ENCODE data around the gene CYP2D6. TPM values are rescaled to one million over a fixed set of nuclear protein-coding genes. Genes with fewer than 3 reads are reported as not detected.
"Not testable (repeated sequence)": the region's sequence is repeated elsewhere in the genome, so short reads cannot be mapped to it uniquely, and the experiment has no call there.

CYP2D6 gene
- total and polyA plus RNA-seq, 4 experiments from 2014 or later = 0.23 to 10.7 (median 8.8) TPM; not detected in 1

GRCh38 chr22:42120231-42121021 lies 10.2 kb downstream of the CYP2D6 start:
- ChIA-PET CTCF (ENCODE audit: partially characterized antibody) (interaction anchor here (1.6 kb wide), 1 partner anchor 29 kb away, joined by 7 read pairs; the partner anchor contains the start of gene NDUFA6), POLR2A (ENCODE audit: partially characterized antibody) (interaction anchor here (1.1 to 1.6 kb wide), 3 partner anchors 30 to 317 kb away, joined by 3 to 7 read pairs (median 5); partner anchors contain the start of genes NDUFA6 and SMDT1)
- Mint-ChIP-seq H3K27ac (peak overlapping the region; percentile 75 to 97 (median 90)), H3K4me3 (peak overlapping the region; percentile 75 to 92 (median 86)), H3K9me3 (peaks cover 0 to 17% (median 11%) of the 10 kb centered on the region in 8 donors), H3K4me1 (peaks cover 23 to 48% (median 37%) of the 10 kb centered on the region in 4 donors)
- Histone ChIP-seq H3K27ac (ENCODE audit: low read depth, low read length) (peak overlapping the region; percentile 46), H3K4me1 (ENCODE audit: insufficient read depth, low read length) (peaks cover 34% of the 10 kb centered on the region), H3K4me3 (ENCODE audit: low read length in 2 of 2) (peak overlapping the region; percentile 12 to 30)
- H3K36me3 Mint-ChIP-seq; H3K9me3 ChIP-seq (ENCODE audit: control insufficient read depth in 1 of 2, low read length in 2 of 2); H3K27me3 ChIP-seq (ENCODE audit: insufficient read depth, low read length); H3K27me3 Mint-ChIP-seq; H3K36me3 ChIP-seq (ENCODE audit: insufficient read depth, low read length): not testable (repeated sequence)
- intact Hi-C loops (cut with micrococcal nuclease) = loop anchor here (2.0 kb wide), 1 partner anchor 30 kb away; the partner anchor contains the start of gene NDUFA6
- DNase-seq = peak; percentile 59 to 73 (median 62)

- POLR2A ChIA-PET (ENCODE audit: partially characterized antibody) = interaction anchor here (0.8 to 1.8 kb wide), 2 partner anchors 26 to 37 kb away, joined by 3 to 5 read pairs; partner anchors contain the start of gene SMDT1
- no peaks in the 10 kb centered on the region for H3K36me3 ChIP-seq (ENCODE audit: insufficient read depth, low read length)
- H3K4me3 ChIP-seq (ENCODE audit: low read length in 2 of 2) = no peak overlapping the region
- Mint-ChIP-seq H3K4me3 (peak overlapping the region in 1 of 8 donors; percentile 15), H3K27me3 (no peaks in the 10 kb centered on the region), H3K9me3 (peaks cover 0 to 34% (median 24%) of the 10 kb centered on the region in 8 donors), H3K27ac (peak overlapping the region in 3 of 7 donors; percentile 17 to 83 (median 29)), H3K4me1 (peaks cover 21 to 42% (median 32%) of the 10 kb centered on the region in 4 donors), H3K36me3 (peaks cover 10% of the 10 kb centered on the region in 2 donors)
- CTCF ChIA-PET (ENCODE audit: partially characterized antibody) = interaction anchor here (0.6 to 3.0 kb wide), 3 partner anchors 26 to 338 kb away, joined by 3 to 23 read pairs (median 7); partner anchors contain the start of gene NDUFA6
- intact Hi-C loops (cut with micrococcal nuclease) = no loop called here
- peaks cover 30% of the 10 kb centered on the region for H3K4me1 ChIP-seq (ENCODE audit: insufficient read depth, low read length)
- DNase-seq = no peak
- no peak overlapping the region for H3K27ac ChIP-seq (ENCODE audit: low read depth, low read length)
- H3K9me3 ChIP-seq (ENCODE audit: control insufficient read depth in 1 of 2, low read length in 2 of 2) = peaks cover 0 to 18% of the 10 kb centered on the region in 2 donors
- H3K27me3 ChIP-seq (ENCODE audit: insufficient read depth, low read length) = no peaks in the 10 kb centered on the region
Observed at GRCh38 chr22:42116848-42117424, 13.7 kb downstream of the CYP2D6 start.

GRCh38 chr22:42115420-42115830 lies 15.2 kb downstream of the CYP2D6 start:
- DNase-seq; H3K36me3 ChIP-seq (ENCODE audit: insufficient read depth, low read length); H3K27me3 ChIP-seq (ENCODE audit: insufficient read depth, low read length); H3K27me3 Mint-ChIP-seq; H3K4me3 ChIP-seq (ENCODE audit: low read length in 2 of 2); POLR2A ChIA-PET (ENCODE audit: partially characterized antibody); H3K27ac ChIP-seq (ENCODE audit: low read depth, low read length); intact Hi-C loops (cut with micrococcal nuclease); CTCF ChIA-PET (ENCODE audit: partially characterized antibody); H3K4me3 Mint-ChIP-seq; H3K36me3 Mint-ChIP-seq: not testable (repeated sequence)
- peak overlapping the region in 3 of 7 donors; percentile 5 to 90 (median 14) for H3K27ac Mint-ChIP-seq
- peaks cover 0 to 34% (median 24%) of the 10 kb centered on the region in 8 donors for H3K9me3 Mint-ChIP-seq
- peaks cover 13 to 28% (median 20%) of the 10 kb centered on the region in 4 donors for H3K4me1 Mint-ChIP-seq
- Histone ChIP-seq H3K4me1 (ENCODE audit: insufficient read depth, low read length) (peaks cover 17% of the 10 kb centered on the region), H3K9me3 (ENCODE audit: control insufficient read depth in 1 of 2, low read length in 2 of 2) (peaks cover 0 to 18% of the 10 kb centered on the region in 2 donors)

- peaks cover 8 to 10% of the 10 kb centered on the region in 2 donors for H3K36me3 Mint-ChIP-seq
- intact Hi-C loops (cut with micrococcal nuclease) = loop anchor here (5.0 kb wide), 1 partner anchor 147 kb away; the partner anchor contains the start of gene SEPTIN3
- H3K4me3 Mint-ChIP-seq = no peak overlapping the region
- POLR2A ChIA-PET (ENCODE audit: partially characterized antibody) = no interaction called here
- CTCF ChIA-PET (ENCODE audit: partially characterized antibody) = no interaction called here
- Histone ChIP-seq H3K27ac (ENCODE audit: low read depth, low read length) (no peak overlapping the region), H3K36me3 (ENCODE audit: insufficient read depth, low read length) (no peaks in the 10 kb centered on the region), H3K4me1 (ENCODE audit: insufficient read depth, low read length) (peaks cover 11% of the 10 kb centered on the region), H3K27me3 (ENCODE audit: insufficient read depth, low read length) (no peaks in the 10 kb centered on the region), H3K9me3 (ENCODE audit: control insufficient read depth in 1 of 2, low read length in 2 of 2) (peaks cover 0 to 18% of the 10 kb centered on the region in 2 donors), H3K4me3 (ENCODE audit: low read length in 2 of 2) (no peak overlapping the region)
- H3K27me3 Mint-ChIP-seq = no peaks in the 10 kb centered on the region
- H3K27ac Mint-ChIP-seq = peak overlapping the region in 1 of 7 donors; percentile 3
- DNase-seq = no peak
- H3K9me3 Mint-ChIP-seq = peaks cover 0 to 34% (median 24%) of the 10 kb centered on the region in 8 donors
- peaks cover 7 to 21% (median 14%) of the 10 kb centered on the region in 4 donors for H3K4me1 Mint-ChIP-seq
Observed at GRCh38 chr22:42114721-42115120, 15.9 kb downstream of the CYP2D6 start.

- H3K27ac ChIP-seq (ENCODE audit: low read depth, low read length); H3K27me3 ChIP-seq (ENCODE audit: insufficient read depth, low read length); H3K4me3 Mint-ChIP-seq; H3K27me3 Mint-ChIP-seq; H3K4me3 ChIP-seq (ENCODE audit: low read length in 2 of 2); DNase-seq; H3K4me1 ChIP-seq (ENCODE audit: insufficient read depth, low read length); H3K27ac Mint-ChIP-seq; H3K36me3 ChIP-seq (ENCODE audit: insufficient read depth, low read length): not testable (repeated sequence)
- H3K4me1 Mint-ChIP-seq = peaks cover 0 to 16% (median 3%) of the 10 kb centered on the region in 4 donors
- peaks cover 11 to 25% of the 10 kb centered on the region in 2 donors for H3K36me3 Mint-ChIP-seq
- H3K9me3 ChIP-seq (ENCODE audit: control insufficient read depth in 1 of 2, low read length in 2 of 2) = peaks cover 0 to 18% of the 10 kb centered on the region in 2 donors
- intact Hi-C loops (cut with micrococcal nuclease) = loop anchor here (5.0 kb wide), 1 partner anchor 145 kb away; the partner anchor contains the start of gene SEPTIN3
- ChIA-PET POLR2A (ENCODE audit: partially characterized antibody) (interaction anchor here (0.6 to 2.0 kb wide), 4 partner anchors 22 to 331 kb away, joined by 3 to 9 read pairs (median 4); no protein-coding TSS in a partner anchor), CTCF (ENCODE audit: partially characterized antibody) (interaction anchor here (0.6 to 1.7 kb wide), 4 partner anchors 20 to 1365 kb away, joined by 3 to 8 read pairs (median 5); partner anchors contain the start of gene NDUFA6)
- peaks cover 0 to 34% (median 24%) of the 10 kb centered on the region in 8 donors for H3K9me3 Mint-ChIP-seq
Observed at GRCh38 chr22:42112793-42113192, 17.8 kb downstream of the CYP2D6 start.

GRCh38 chr22:42111798-42112197 lies 18.8 kb downstream of the CYP2D6 start:
- no peak for DNase-seq
- no peak overlapping the region for H3K4me3 Mint-ChIP-seq
- no peak overlapping the region for H3K27ac Mint-ChIP-seq
- CTCF ChIA-PET (ENCODE audit: partially characterized antibody) = interaction anchor here (1.0 to 1.7 kb wide), 4 partner anchors 14 to 146 kb away, joined by 3 to 8 read pairs (median 5); no protein-coding TSS in a partner anchor
- intact Hi-C loops (cut with micrococcal nuclease) = loop anchor here (5.0 kb wide), 1 partner anchor 144 kb away; the partner anchor contains the start of gene SEPTIN3
- no peaks in the 10 kb centered on the region for H3K27me3 Mint-ChIP-seq
- POLR2A ChIA-PET (ENCODE audit: partially characterized antibody) = interaction anchor here (1.9 to 2.0 kb wide), 2 partner anchors 21 to 332 kb away, joined by 4 to 9 read pairs; no protein-coding TSS in a partner anchor
- peaks cover 0 to 11% (median under 1%) of the 10 kb centered on the region in 4 donors for H3K4me1 Mint-ChIP-seq
- H3K36me3 Mint-ChIP-seq = peaks cover 11 to 32% of the 10 kb centered on the region in 2 donors
- H3K27me3 ChIP-seq (ENCODE audit: insufficient read depth, low read length) = no peaks in the 10 kb centered on the region
- peaks cover 0 to 30% (median 24%) of the 10 kb centered on the region in 8 donors for H3K9me3 Mint-ChIP-seq
- no peak overlapping the region for H3K4me3 ChIP-seq (ENCODE audit: low read length in 2 of 2)
- H3K4me1 ChIP-seq (ENCODE audit: insufficient read depth, low read length) = no peaks in the 10 kb centered on the region
- no peaks in the 10 kb centered on the region for H3K36me3 ChIP-seq (ENCODE audit: insufficient read depth, low read length)
- peaks cover 0 to 18% of the 10 kb centered on the region in 2 donors for H3K9me3 ChIP-seq (ENCODE audit: control insufficient read depth in 1 of 2, low read length in 2 of 2)
- no peak overlapping the region for H3K27ac ChIP-seq (ENCODE audit: low read depth, low read length)
